H9 (cell line): Measurements from ENCODE around the gene SDC3. TPM values are rescaled to one million over a fixed set of nuclear protein-coding genes. Genes with fewer than 3 reads are reported as not detected.

Source experiments
- DNase-seq: peaks from one replicate; pipeline ENCODE4 v3.0.0-alpha.2; 2017
- H2AFZ ChIP-seq: one replicate; pipeline ENCODE4 v1.6.1; 2013; ENCODE audit warnings: mild to moderate bottlenecking, low read length, control low read depth, moderate library complexity
- H2AK5ac ChIP-seq: 2 replicates; pipeline ENCODE4 v1.6.1; 2013; ENCODE audit warnings: low read length, control low read depth, mixed read lengths; ENCODE audit not compliant: insufficient read length
- H2BK120ac ChIP-seq: one replicate; pipeline ENCODE4 v1.6.1; 2013; ENCODE audit warnings: low read depth, mild to moderate bottlenecking, low read length, control low read depth, inconsistent platforms; ENCODE audit not compliant: poor library complexity, severe bottlenecking
- H2BK12ac ChIP-seq: 2 replicates; pipeline ENCODE4 v1.6.1; 2013; ENCODE audit warnings: low read length, control low read depth, mixed read lengths, low read depth; ENCODE audit not compliant: insufficient read length
- H2BK15ac ChIP-seq: 2 replicates; pipeline ENCODE4 v1.6.1; 2013; ENCODE audit warnings: low read depth, low read length, control low read depth
- H2BK20ac ChIP-seq: one replicate; pipeline ENCODE4 v1.6.1; 2013; ENCODE audit warnings: low read depth, mild to moderate bottlenecking, low read length, control low read depth, inconsistent platforms; ENCODE audit not compliant: poor library complexity, severe bottlenecking
- H2BK5ac ChIP-seq: 2 replicates; pipeline ENCODE4 v1.6.1; 2013; ENCODE audit warnings: low read length, control low read depth, mixed read lengths; ENCODE audit not compliant: insufficient read length
- H3K14ac ChIP-seq: 2 replicates; pipeline ENCODE4 v1.6.1; 2013; ENCODE audit warnings: low read length, control low read depth; ENCODE audit not compliant: insufficient read depth
- H3K18ac ChIP-seq: 2 replicates; pipeline ENCODE4 v1.6.1; 2013; ENCODE audit warnings: low read depth, mild to moderate bottlenecking, mixed read lengths, low read length, control low read depth; ENCODE audit not compliant: insufficient read length
- H3K23ac ChIP-seq: 2 replicates; pipeline ENCODE4 v1.6.1; 2013; ENCODE audit warnings: low read length, control low read depth, mixed read lengths, low read depth; ENCODE audit not compliant: insufficient read length
- H3K23me2 ChIP-seq: 2 replicates; pipeline ENCODE4 v1.6.1; 2013; ENCODE audit warnings: low read depth, mild to moderate bottlenecking, mixed read lengths, low read length, control low read depth; ENCODE audit not compliant: insufficient read length, poor library complexity, severe bottlenecking
- H3K27ac ChIP-seq: 2 replicates; pipeline ENCODE4 v1.5.1; 2013; ENCODE audit warnings: low read length, control low read depth, mixed read lengths, low read depth; ENCODE audit not compliant: insufficient read length
- H3K27me3 ChIP-seq: 2 replicates; pipeline ENCODE4 v1.6.1; 2013; ENCODE audit warnings: low read length, control low read depth, inconsistent platforms; ENCODE audit not compliant: insufficient read depth
- H3K4ac ChIP-seq: 2 replicates; pipeline ENCODE4 v1.6.1; 2013; ENCODE audit warnings: low read depth, mild to moderate bottlenecking, control low read depth, inconsistent platforms, low read length, moderate library complexity
- H3K4me1 ChIP-seq: 2 replicates; pipeline ENCODE4 v1.6.1; 2013; ENCODE audit warnings: low read length, control low read depth, inconsistent platforms; ENCODE audit not compliant: insufficient read depth
- H3K4me2 ChIP-seq: 2 replicates; pipeline ENCODE4 v1.6.1; 2013; ENCODE audit warnings: low read length, control low read depth, mixed read lengths; ENCODE audit not compliant: insufficient read length, insufficient read depth
- H3K56ac ChIP-seq: 2 replicates; pipeline ENCODE4 v1.6.1; 2013; ENCODE audit warnings: low read depth, mild to moderate bottlenecking, mixed read lengths, low read length, control low read depth; ENCODE audit not compliant: insufficient read length
- H3K79me1 ChIP-seq: 2 replicates; pipeline ENCODE4 v1.6.1; 2013; ENCODE audit warnings: low read depth, mild to moderate bottlenecking, moderate library complexity, low read length, control low read depth, inconsistent platforms; ENCODE audit not compliant: insufficient read depth, poor library complexity, severe bottlenecking
- H3K79me2 ChIP-seq: 2 replicates; pipeline ENCODE4 v1.6.1; 2013; ENCODE audit warnings: low read length, control low read depth, inconsistent platforms; ENCODE audit not compliant: insufficient read depth
- H3K9ac ChIP-seq: 2 replicates; pipeline ENCODE4 v1.6.1; 2013; ENCODE audit warnings: low read length, control low read depth, mixed read lengths; ENCODE audit not compliant: insufficient read length; ENCODE audit errors: extremely low read depth
- H3K9me3 ChIP-seq: one replicate; pipeline ENCODE4 v1.6.1; 2013; ENCODE audit warnings: low read depth, low read length, inconsistent platforms; ENCODE audit not compliant: control insufficient read depth
- H3T11ph ChIP-seq: one replicate; pipeline ENCODE4 v1.6.1; 2013; ENCODE audit warnings: mild to moderate bottlenecking, low read length, control low read depth, inconsistent platforms
- H4K20me1 ChIP-seq: one replicate; pipeline ENCODE4 v1.6.1; 2013; ENCODE audit not compliant: control insufficient read depth, insufficient read length, insufficient read depth
- H4K5ac ChIP-seq: 2 replicates; pipeline ENCODE4 v1.6.1; 2013; ENCODE audit warnings: low read depth, mild to moderate bottlenecking, mixed read lengths, low read length, control low read depth; ENCODE audit not compliant: insufficient read length
- H4K8ac ChIP-seq: replicated peaks from 2 replicates; pipeline ENCODE4 v1.6.1; 2013; ENCODE audit warnings: low read length, control low read depth, mixed read lengths, low read depth; ENCODE audit not compliant: insufficient read length
- H4K91ac ChIP-seq: 2 replicates; pipeline ENCODE4 v1.6.1; 2013; ENCODE audit warnings: low read depth, mild to moderate bottlenecking, moderate library complexity, mixed read lengths, low read length, control low read depth; ENCODE audit not compliant: insufficient read length
- H3K27ac Mint-ChIP-seq, 3 experiments: 2 replicates in 2 of 3; 3 replicates in 1 of 3; pipeline ENCODE4 v1.8.0; 2020 to 2021; ENCODE audit warnings: mixed read lengths in 3 of 3, mild to moderate bottlenecking in 1 of 3, moderate library complexity in 1 of 3
- H3K27me3 Mint-ChIP-seq: 2 replicates; pipeline ENCODE4 v1.8.0; 2021; ENCODE audit warnings: low read depth, mild to moderate bottlenecking, moderate library complexity, mixed read lengths
- H3K36me3 Mint-ChIP-seq, 3 experiments: 2 replicates in 2 of 3; 3 replicates in 1 of 3; pipeline ENCODE4 v1.8.0; 2020 to 2021; ENCODE audit warnings: low read depth in 3 of 3, mixed read lengths in 3 of 3; ENCODE audit not compliant: insufficient read depth in 1 of 3
- H3K4me1 Mint-ChIP-seq, 2 experiments: 2 replicates each; pipeline ENCODE4 v1.8.0; 2020; ENCODE audit warnings: mixed read lengths in 2 of 2
- H3K4me3 Mint-ChIP-seq, 2 experiments: 2 replicates in 1 of 2; 3 replicates in 1 of 2; pipeline ENCODE4 v1.8.0; 2020 to 2021; ENCODE audit warnings: mild to moderate bottlenecking in 2 of 2, mixed read lengths in 2 of 2, moderate library complexity in 1 of 2
- H3K9me3 Mint-ChIP-seq, 2 experiments: 2 replicates in 1 of 2; 3 replicates in 1 of 2; pipeline ENCODE4 v1.8.0; 2020; ENCODE audit warnings: mild to moderate bottlenecking in 2 of 2, mixed read lengths in 2 of 2, moderate library complexity in 1 of 2
- CTCF ChIP-seq: fragments of 200-600 bp; sonication (generic); conservative IDR thresholded peaks from 3 replicates; pipeline ENCODE4 v1.8.0; 2021; ENCODE audit warnings: antibody characterized with exemption, mild to moderate bottlenecking
- WGBS: extraction: QIAGEN DNeasy Blood & Tissue Kit; methylation state at CpG from one replicate; pipeline ENCODE4 v1.1.7; 2013; ENCODE audit warnings: missing lambda C conversion rate, low lambda C conversion rate, mixed read lengths; ENCODE audit not compliant: insufficient read length; ENCODE audit errors: extremely low coverage; 5-methylcytosine and 5-hydroxymethylcytosine counted together
- total RNA-seq: library from RNA; stranded (reverse); gene quantifications from 2 replicates; pipeline ENCODE4 v1.2.1, GENCODE V29; 2021

SDC3 gene
- total RNA-seq, 1 experiment from 2014 or later = 25.9 TPM

- no CpG with 5 or more reads among the region's 6 CpGs for WGBS
- H2BK15ac ChIP-seq = no peak overlapping the region
- H3K27me3 ChIP-seq = peaks cover 2% of the 10 kb centered on the region; the same call in 1 of the 2 replicates
- no peaks in the 10 kb centered on the region for H3K79me2 ChIP-seq
- H3K56ac ChIP-seq = no peak overlapping the region
- Mint-ChIP-seq H3K27me3 (peaks cover 49% of the 10 kb centered on the region), H3K36me3 (no peaks in the 10 kb centered on the region), H3K4me1 (peaks cover 36 to 38% of the 10 kb centered on the region in 2 experiments), H3K4me3 (no peak overlapping the region; a peak in 1 of 5 replicates), H3K27ac (no peak overlapping the region), H3K9me3 (no peaks in the 10 kb centered on the region)
- H3K14ac ChIP-seq = no peak overlapping the region
- no peak overlapping the region for H2BK5ac ChIP-seq
- H4K5ac ChIP-seq = no peak overlapping the region
- no peaks in the 10 kb centered on the region for H3K9me3 ChIP-seq
- no peak overlapping the region for H3K23ac ChIP-seq
- no peak overlapping the region for H3K9ac ChIP-seq
- no peak overlapping the region for H2AFZ ChIP-seq
- no peaks in the 10 kb centered on the region for H3K79me1 ChIP-seq
- H3K18ac ChIP-seq = no peak overlapping the region
- no peak for TF ChIP-seq CTCF
- peaks cover 6% of the 10 kb centered on the region; the same call in 1 of the 2 replicates for H3K4me1 ChIP-seq
- no peak overlapping the region for H3T11ph ChIP-seq
- H4K8ac ChIP-seq = no peak overlapping the region
- peaks cover 8% of the 10 kb centered on the region for H3K23me2 ChIP-seq
- no peak overlapping the region for H4K91ac ChIP-seq
- H2AK5ac ChIP-seq = no peak overlapping the region
- no peak overlapping the region for H3K4me2 ChIP-seq
- H2BK120ac ChIP-seq = no peak overlapping the region
- H3K27ac ChIP-seq = no peak overlapping the region
- H3K4ac ChIP-seq = no peak overlapping the region
- no peak for DNase-seq
- H2BK20ac ChIP-seq = no peak overlapping the region
- H4K20me1 ChIP-seq = no peaks in the 10 kb centered on the region
- H2BK12ac ChIP-seq = no peak overlapping the region
These were observed 85.5 kb downstream of the SDC3 start for GRCh38 chr1:30822966-30823581.
